Suprapubic skin (tissue), 4 donors: ENCODE results near the gene ATP2C2.

Experiments used
- EP300 ChIP-seq: sonication (generic); formaldehyde crosslinking; IDR thresholded peaks from one replicate; pipeline ENCODE4 v1.6.1; 2017; ENCODE audit warnings: antibody characterized with exemption
- POLR2A ChIP-seq, 2 donors: fragments of 450-650 bp; IDR thresholded peaks; one replicate each; pipeline ENCODE4 v1.6.1; 2017; ENCODE audit warnings: antibody characterized with exemption in 2 of 2, mild to moderate bottlenecking in 2 of 2, moderate library complexity in 2 of 2
- POLR2AphosphoS5 ChIP-seq, 3 donors: sonication (generic); formaldehyde crosslinking; IDR thresholded peaks; one replicate each; pipeline ENCODE4 v1.6.1; 2017; ENCODE audit warnings: antibody characterized with exemption in 3 of 3
- TF ChIP-seq, protein P1 (sequence below), 2 donors: fragments of 200-600 bp in 1 of 2; fragments of 450-650 bp in 1 of 2; sonication (generic) in 1 of 2; IDR thresholded peaks; one replicate each; pipeline ENCODE4 v1.5.1; 2016 to 2019; ENCODE audit warnings: antibody characterized with exemption in 2 of 2, mild to moderate bottlenecking in 1 of 2, moderate library complexity in 1 of 2

- TF ChIP-seq, protein P1, sequence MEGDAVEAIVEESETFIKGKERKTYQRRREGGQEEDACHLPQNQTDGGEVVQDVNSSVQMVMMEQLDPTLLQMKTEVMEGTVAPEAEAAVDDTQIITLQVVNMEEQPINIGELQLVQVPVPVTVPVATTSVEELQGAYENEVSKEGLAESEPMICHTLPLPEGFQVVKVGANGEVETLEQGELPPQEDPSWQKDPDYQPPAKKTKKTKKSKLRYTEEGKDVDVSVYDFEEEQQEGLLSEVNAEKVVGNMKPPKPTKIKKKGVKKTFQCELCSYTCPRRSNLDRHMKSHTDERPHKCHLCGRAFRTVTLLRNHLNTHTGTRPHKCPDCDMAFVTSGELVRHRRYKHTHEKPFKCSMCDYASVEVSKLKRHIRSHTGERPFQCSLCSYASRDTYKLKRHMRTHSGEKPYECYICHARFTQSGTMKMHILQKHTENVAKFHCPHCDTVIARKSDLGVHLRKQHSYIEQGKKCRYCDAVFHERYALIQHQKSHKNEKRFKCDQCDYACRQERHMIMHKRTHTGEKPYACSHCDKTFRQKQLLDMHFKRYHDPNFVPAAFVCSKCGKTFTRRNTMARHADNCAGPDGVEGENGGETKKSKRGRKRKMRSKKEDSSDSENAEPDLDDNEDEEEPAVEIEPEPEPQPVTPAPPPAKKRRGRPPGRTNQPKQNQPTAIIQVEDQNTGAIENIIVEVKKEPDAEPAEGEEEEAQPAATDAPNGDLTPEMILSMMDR (IDR thresholded peaks at IDR 0.05): no peak
- TF ChIP-seq POLR2A (IDR thresholded peaks at IDR 0.05) (no peak), POLR2AphosphoS5 (IDR thresholded peaks at IDR 0.05) (no peak), EP300 (no peak)
Observed at GRCh38 chr16:84367297-84367680, 1.0 kb upstream of the ATP2C2 start.
